ENCODE measurements around the gene GAS6. TPM values are rescaled to one million over a fixed set of nuclear protein-coding genes. Genes with fewer than 3 reads are reported as not detected.

The GAS6 gene
- total RNA-seq, 1 donor from 2014 or later = 14.8 TPM

- peaks cover 4% of the 10 kb centered on the region for H3K4me1 Mint-ChIP-seq (ENCODE audit: unreplicated experiment)
- peaks cover 3% of the 10 kb centered on the region for H3K9me3 Mint-ChIP-seq (ENCODE audit: unreplicated experiment)
- TF ChIP-seq CTCF (IDR thresholded peaks at IDR 0.05) = no peak
- no peak for DNase-seq (ENCODE audit: extremely low spot score, unreplicated experiment)
- no peak overlapping the region for H3K27ac Mint-ChIP-seq (ENCODE audit: unreplicated experiment)
- no peak overlapping the region for H3K4me3 Mint-ChIP-seq (ENCODE audit: unreplicated experiment)
- H3K27me3 Mint-ChIP-seq (ENCODE audit: unreplicated experiment) = peaks cover 2% of the 10 kb centered on the region
- H3K36me3 Mint-ChIP-seq (ENCODE audit: unreplicated experiment) = no peaks in the 10 kb centered on the region
These were observed 57.8 kb downstream of the GAS6 start for GRCh38 chr13:113806104-113806471.

GRCh38 chr13:113805431-113806103 is 58.3 kb downstream of the GAS6 start:
- DNase-seq (ENCODE audit: extremely low spot score, unreplicated experiment) = no peak
- H3K36me3 Mint-ChIP-seq (ENCODE audit: unreplicated experiment) = no peaks in the 10 kb centered on the region
- no peak overlapping the region for H3K27ac Mint-ChIP-seq (ENCODE audit: unreplicated experiment)
- H3K9me3 Mint-ChIP-seq (ENCODE audit: unreplicated experiment) = peaks cover 3% of the 10 kb centered on the region
- H3K4me1 Mint-ChIP-seq (ENCODE audit: unreplicated experiment) = peaks cover 4% of the 10 kb centered on the region
- TF ChIP-seq CTCF (IDR thresholded peaks at IDR 0.05) = no peak
- no peak overlapping the region for H3K4me3 Mint-ChIP-seq (ENCODE audit: unreplicated experiment)
- peaks cover 2% of the 10 kb centered on the region for H3K27me3 Mint-ChIP-seq (ENCODE audit: unreplicated experiment)

- no peak overlapping the region for H3K27ac Mint-ChIP-seq (ENCODE audit: unreplicated experiment)
- H3K27me3 Mint-ChIP-seq (ENCODE audit: unreplicated experiment) = peaks cover 2% of the 10 kb centered on the region
- peaks cover 3% of the 10 kb centered on the region for H3K9me3 Mint-ChIP-seq (ENCODE audit: unreplicated experiment)
- no peak for DNase-seq (ENCODE audit: extremely low spot score, unreplicated experiment)
- peaks cover 4% of the 10 kb centered on the region for H3K4me1 Mint-ChIP-seq (ENCODE audit: unreplicated experiment)
- H3K4me3 Mint-ChIP-seq (ENCODE audit: unreplicated experiment) = no peak overlapping the region
- no peak for TF ChIP-seq CTCF (IDR thresholded peaks at IDR 0.05)
- H3K36me3 Mint-ChIP-seq (ENCODE audit: unreplicated experiment) = no peaks in the 10 kb centered on the region
These were observed 59.0 kb downstream of the GAS6 start for GRCh38 chr13:113804703-113805430.

- no peak overlapping the region for H3K4me3 Mint-ChIP-seq (ENCODE audit: unreplicated experiment)
- H3K27ac Mint-ChIP-seq (ENCODE audit: unreplicated experiment) = no peak overlapping the region
- peaks cover 3% of the 10 kb centered on the region for H3K9me3 Mint-ChIP-seq (ENCODE audit: unreplicated experiment)
- no peak for DNase-seq (ENCODE audit: extremely low spot score, unreplicated experiment)
- TF ChIP-seq CTCF (IDR thresholded peaks at IDR 0.05) = no peak
- no peaks in the 10 kb centered on the region for H3K36me3 Mint-ChIP-seq (ENCODE audit: unreplicated experiment)
- H3K4me1 Mint-ChIP-seq (ENCODE audit: unreplicated experiment) = peaks cover 4% of the 10 kb centered on the region
- H3K27me3 Mint-ChIP-seq (ENCODE audit: unreplicated experiment) = no peaks in the 10 kb centered on the region
These were observed 59.7 kb downstream of the GAS6 start for GRCh38 chr13:113804017-113804702.
